WTC11 (cell line): ENCODE measurements around the gene ANKZF1. TPM values are rescaled to one million over a fixed set of nuclear protein-coding genes. Genes with fewer than 3 reads are reported as not detected.

Experiments used
- ATAC-seq: fragments of 200-7000 bp; cut with Tn5 transposase; 2 replicates; pipeline ENCODE4 v1.10.0; 2021; ENCODE audit warnings: mild to moderate bottlenecking, moderate library complexity
- CTCF ChIA-PET: fragments of 300-600 bp; sonication (Branson Sonifier 250); formaldehyde crosslinking; loops from one replicate; lab custom pipeline; 2021; ENCODE audit warnings: antibody characterized with exemption; lab: Charles Lee
- POLR2A ChIA-PET: fragments of 350-600 bp; sonication (Branson Sonifier 250); formaldehyde crosslinking; loops from one replicate; lab custom pipeline; 2021; ENCODE audit warnings: antibody characterized with exemption; lab: Charles Lee
- DNase-seq: peaks from one replicate; pipeline ENCODE4 v3.0.0; 2021; ENCODE audit warnings: low spot score
- H3K27ac Mint-ChIP-seq: 2 replicates; pipeline ENCODE4 v1.8.0; 2021; ENCODE audit warnings: mixed read lengths
- H3K27me3 Mint-ChIP-seq: 2 replicates; pipeline ENCODE4 v1.8.0; 2021; ENCODE audit warnings: low read depth, mild to moderate bottlenecking, moderate library complexity, mixed read lengths
- H3K36me3 Mint-ChIP-seq: 2 replicates; pipeline ENCODE4 v1.8.0; 2021; ENCODE audit warnings: mixed read lengths
- H3K4me1 Mint-ChIP-seq: 2 replicates; pipeline ENCODE4 v1.8.0; 2022; ENCODE audit warnings: mixed read lengths
- H3K4me3 Mint-ChIP-seq: 2 replicates; pipeline ENCODE4 v1.8.0; 2021; ENCODE audit warnings: mild to moderate bottlenecking, moderate library complexity, mixed read lengths
- H3K9me3 Mint-ChIP-seq: 2 replicates; pipeline ENCODE4 v1.8.0; 2021; ENCODE audit warnings: mixed read lengths
- AR ChIP-seq: fragments of 250-450 bp; sonication (Bioruptor Pico); IDR thresholded peaks from 2 replicates; pipeline ENCODE4 v1.9.0; 2021; ENCODE audit warnings: mild to moderate bottlenecking
- ARID4B ChIP-seq: sonication (generic); formaldehyde crosslinking; IDR thresholded peaks from 2 replicates; pipeline ENCODE4 v1.8.0; 2023; ENCODE audit warnings: missing genetic modification reagents, mild to moderate bottlenecking, borderline replicate concordance
- CTCF ChIP-seq: fragments of 200-600 bp; IDR thresholded peaks from 2 replicates; pipeline ENCODE4 v1.8.0; 2022; ENCODE audit warnings: antibody characterized with exemption
- E2F1 ChIP-seq: sonication (generic); formaldehyde crosslinking; IDR thresholded peaks from 2 replicates; pipeline ENCODE4 v1.8.0; 2022; ENCODE audit warnings: mild to moderate bottlenecking, missing genetic modification reagents
- ELF4 ChIP-seq: sonication (generic); formaldehyde crosslinking; IDR thresholded peaks from 2 replicates; pipeline ENCODE4 v1.8.1; 2022; ENCODE audit warnings: low read depth, mild to moderate bottlenecking, moderate library complexity, missing genetic modification reagents
- EMX1 ChIP-seq: fragments of 250-450 bp; sonication (Bioruptor Pico); IDR thresholded peaks from 2 replicates; pipeline ENCODE4 v1.8.0; 2021; ENCODE audit warnings: mild to moderate bottlenecking
- ETV6 ChIP-seq: sonication (generic); formaldehyde crosslinking; IDR thresholded peaks from 2 replicates; pipeline ENCODE4 v1.8.1; 2022; ENCODE audit warnings: mild to moderate bottlenecking, missing genetic modification reagents
- FOXK1 ChIP-seq: sonication (generic); formaldehyde crosslinking; IDR thresholded peaks from 2 replicates; pipeline ENCODE4 v1.8.0; 2022; ENCODE audit warnings: mild to moderate bottlenecking, moderate library complexity, missing genetic modification reagents
- GABPB1 ChIP-seq: sonication (generic); formaldehyde crosslinking; IDR thresholded peaks from 2 replicates; pipeline ENCODE4 v1.8.1; 2023; ENCODE audit warnings: mild to moderate bottlenecking, missing genetic modification reagents
- JAZF1 ChIP-seq: fragments of 250-450 bp; sonication (Bioruptor Pico); IDR thresholded peaks from 2 replicates; pipeline ENCODE4 v1.9.0; 2021; ENCODE audit warnings: moderate library complexity, mild to moderate bottlenecking, inconsistent platforms
- KAT7 ChIP-seq: sonication (generic); formaldehyde crosslinking; IDR thresholded peaks from 2 replicates; pipeline ENCODE4 v1.8.1; 2023; ENCODE audit warnings: missing genetic modification reagents, mild to moderate bottlenecking, borderline replicate concordance
- PREB ChIP-seq: sonication (generic); formaldehyde crosslinking; IDR thresholded peaks from 2 replicates; pipeline ENCODE4 v1.8.1; 2022; ENCODE audit warnings: mild to moderate bottlenecking, missing genetic modification reagents, moderate library complexity, borderline replicate concordance
- PRRX2 ChIP-seq: fragments of 250-450 bp; sonication (Bioruptor Pico); IDR thresholded peaks from 2 replicates; pipeline ENCODE4 v1.8.0; 2021; ENCODE audit warnings: mild to moderate bottlenecking
- RORB ChIP-seq: fragments of 250-450 bp; sonication (Bioruptor Pico); IDR thresholded peaks from 2 replicates; pipeline ENCODE4 v1.9.0; 2021; ENCODE audit warnings: mild to moderate bottlenecking
- TCF7 ChIP-seq: sonication (generic); formaldehyde crosslinking; IDR thresholded peaks from 2 replicates; pipeline ENCODE4 v1.8.0; 2022; ENCODE audit warnings: mild to moderate bottlenecking, low read depth, missing genetic modification reagents, moderate library complexity
- TP53 ChIP-seq: sonication (generic); formaldehyde crosslinking; IDR thresholded peaks from 2 replicates; pipeline ENCODE4 v1.8.1; 2023; ENCODE audit warnings: mild to moderate bottlenecking, missing genetic modification reagents
- USF2 ChIP-seq: sonication (generic); formaldehyde crosslinking; IDR thresholded peaks from 2 replicates; pipeline ENCODE4 v1.8.1; 2023; ENCODE audit warnings: mild to moderate bottlenecking, missing genetic modification reagents, moderate library complexity
- ZBTB43 ChIP-seq: sonication (generic); formaldehyde crosslinking; IDR thresholded peaks from 2 replicates; pipeline ENCODE4 v1.8.1; 2023; ENCODE audit warnings: mild to moderate bottlenecking, missing genetic modification reagents
- ZNF121 ChIP-seq: sonication (generic); formaldehyde crosslinking; IDR thresholded peaks from 2 replicates; pipeline ENCODE4 v1.8.0; 2023; ENCODE audit warnings: missing genetic modification reagents
- ZNF138 ChIP-seq: sonication (generic); formaldehyde crosslinking; conservative IDR thresholded peaks from 2 replicates; pipeline ENCODE4 v1.8.1; 2022; ENCODE audit warnings: mild to moderate bottlenecking, moderate library complexity, missing genetic modification reagents
- total RNA-seq: library from RNA; stranded (reverse); gene quantifications from 3 replicates; pipeline ENCODE4 v1.2.3, GENCODE V29; 2021

Gene ANKZF1
- total RNA-seq, 1 experiment from 2014 or later: 70.4 TPM

GRCh38 chr2:219261024-219261855, 31.6 kb downstream of the ANKZF1 start:
- POLR2A ChIA-PET: interaction anchor here (0.5 kb wide), 1 partner anchor 31 kb away, joined by 3 read pairs; no protein-coding TSS in a partner anchor
- Mint-ChIP-seq H3K27me3 (peaks cover 56% of the 10 kb centered on the region), H3K4me1 (no peaks in the 10 kb centered on the region), H3K9me3 (no peaks in the 10 kb centered on the region), H3K36me3 (no peaks in the 10 kb centered on the region), H3K4me3 (no peak overlapping the region), H3K27ac (no peak overlapping the region)
- ATAC-seq (no peak), DNase-seq (no peak)
- no peak for TF ChIP-seq ZBTB43 (CRISPR knock-in tag)
- TF ChIP-seq JAZF1 (CRISPR knock-in tag): no peak
- no peak for TF ChIP-seq FOXK1
- TF ChIP-seq GABPB1: no peak
- no peak for TF ChIP-seq ZNF121
- TF ChIP-seq ETV6 (CRISPR knock-in tag): no peak
- no peak for TF ChIP-seq RORB
- TF ChIP-seq ZNF138: no peak
- no peak for TF ChIP-seq TP53 (CRISPR knock-in tag)
- no peak for TF ChIP-seq E2F1
- TF ChIP-seq EMX1 (CRISPR knock-in tag): no peak
- no peak for TF ChIP-seq CTCF
- TF ChIP-seq ELF4: no peak
- no peak for TF ChIP-seq PRRX2 (CRISPR knock-in tag)
- no peak for TF ChIP-seq USF2 (CRISPR knock-in tag)
- no peak for TF ChIP-seq TCF7 (CRISPR knock-in tag)
- TF ChIP-seq PREB: no peak
- no peak for TF ChIP-seq KAT7 (CRISPR knock-in tag)
- CTCF ChIA-PET: interaction anchor here (0.9 to 1.9 kb wide), 6 partner anchors 12 to 231 kb away, joined by 3 to 12 read pairs (median 4); partner anchors contain the start of genes CNPPD1 and DNAJB2

GRCh38 chr2:219266232-219266631, 36.6 kb downstream of the ANKZF1 start:
- ChIA-PET CTCF (interaction anchor here (0.8 to 2.5 kb wide), 4 partner anchors 8 to 33 kb away, joined by 3 to 13 read pairs (median 4); no protein-coding TSS in a partner anchor), POLR2A (no interaction called here)
- no peak overlapping the region for H3K4me3 Mint-ChIP-seq
- ATAC-seq: no peak
- H3K4me1 Mint-ChIP-seq: no peaks in the 10 kb centered on the region
- no peak overlapping the region for H3K27ac Mint-ChIP-seq
- H3K36me3 Mint-ChIP-seq: no peaks in the 10 kb centered on the region
- H3K9me3 Mint-ChIP-seq: no peaks in the 10 kb centered on the region
- no peak for DNase-seq
- H3K27me3 Mint-ChIP-seq: peaks cover 48% of the 10 kb centered on the region
- no peak for TF ChIP-seq ARID4B
- no peak for TF ChIP-seq AR (CRISPR knock-in tag)
- no peak for TF ChIP-seq PRRX2 (CRISPR knock-in tag)
